WTC11 (cell line): ENCODE data around the gene GABBR2. TPM values are rescaled to one million over a fixed set of nuclear protein-coding genes. Genes with fewer than 3 reads are reported as not detected.

Source experiments
- ATAC-seq: fragments of 200-7000 bp; cut with Tn5 transposase; 2 replicates; pipeline ENCODE4 v1.10.0; 2021; ENCODE audit warnings: mild to moderate bottlenecking, moderate library complexity
- CTCF ChIA-PET: fragments of 300-600 bp; sonication (Branson Sonifier 250); formaldehyde crosslinking; loops from one replicate; lab custom pipeline; 2021; ENCODE audit warnings: antibody characterized with exemption; lab: Charles Lee
- POLR2A ChIA-PET: fragments of 350-600 bp; sonication (Branson Sonifier 250); formaldehyde crosslinking; loops from one replicate; lab custom pipeline; 2021; ENCODE audit warnings: antibody characterized with exemption; lab: Charles Lee
- DNase-seq: peaks from one replicate; pipeline ENCODE4 v3.0.0; 2021; ENCODE audit warnings: low spot score
- H3K27ac Mint-ChIP-seq: 2 replicates; pipeline ENCODE4 v1.8.0; 2021; ENCODE audit warnings: mixed read lengths
- H3K27me3 Mint-ChIP-seq: 2 replicates; pipeline ENCODE4 v1.8.0; 2021; ENCODE audit warnings: low read depth, mild to moderate bottlenecking, moderate library complexity, mixed read lengths
- H3K36me3 Mint-ChIP-seq: 2 replicates; pipeline ENCODE4 v1.8.0; 2021; ENCODE audit warnings: mixed read lengths
- H3K4me1 Mint-ChIP-seq: 2 replicates; pipeline ENCODE4 v1.8.0; 2022; ENCODE audit warnings: mixed read lengths
- H3K4me3 Mint-ChIP-seq: 2 replicates; pipeline ENCODE4 v1.8.0; 2021; ENCODE audit warnings: mild to moderate bottlenecking, moderate library complexity, mixed read lengths
- H3K9me3 Mint-ChIP-seq: 2 replicates; pipeline ENCODE4 v1.8.0; 2021; ENCODE audit warnings: mixed read lengths
- ATF2 ChIP-seq: sonication (generic); formaldehyde crosslinking; IDR thresholded peaks from 2 replicates; pipeline ENCODE4 v1.8.1; 2022; ENCODE audit warnings: low read depth, missing genetic modification reagents, borderline replicate concordance
- ATF6 ChIP-seq: sonication (generic); formaldehyde crosslinking; IDR thresholded peaks from 2 replicates; pipeline ENCODE4 v1.8.1; 2023; ENCODE audit warnings: mild to moderate bottlenecking, missing genetic modification reagents
- CDX4 ChIP-seq: fragments of 250-450 bp; sonication (Bioruptor Pico); IDR thresholded peaks from 2 replicates; pipeline ENCODE4 v1.9.0; 2021; ENCODE audit warnings: moderate library complexity, mild to moderate bottlenecking, inconsistent platforms, borderline replicate concordance
- EMX1 ChIP-seq: fragments of 250-450 bp; sonication (Bioruptor Pico); IDR thresholded peaks from 2 replicates; pipeline ENCODE4 v1.8.0; 2021; ENCODE audit warnings: mild to moderate bottlenecking
- JAZF1 ChIP-seq: fragments of 250-450 bp; sonication (Bioruptor Pico); IDR thresholded peaks from 2 replicates; pipeline ENCODE4 v1.9.0; 2021; ENCODE audit warnings: moderate library complexity, mild to moderate bottlenecking, inconsistent platforms
- PRRX2 ChIP-seq: fragments of 250-450 bp; sonication (Bioruptor Pico); IDR thresholded peaks from 2 replicates; pipeline ENCODE4 v1.8.0; 2021; ENCODE audit warnings: mild to moderate bottlenecking
- RELA ChIP-seq: sonication (generic); formaldehyde crosslinking; IDR thresholded peaks from 2 replicates; pipeline ENCODE4 v1.8.1; 2022; ENCODE audit warnings: missing genetic modification reagents, mild to moderate bottlenecking, borderline replicate concordance
- SP1 ChIP-seq: sonication (generic); formaldehyde crosslinking; conservative IDR thresholded peaks from 2 replicates; pipeline ENCODE4 v1.8.1; 2022; ENCODE audit warnings: missing genetic modification reagents
- STAT6 ChIP-seq: sonication (generic); formaldehyde crosslinking; conservative IDR thresholded peaks from 2 replicates; pipeline ENCODE4 v1.8.1; 2023; ENCODE audit warnings: mild to moderate bottlenecking, low read depth, missing genetic modification reagents, moderate library complexity
- USF1 ChIP-seq: sonication (generic); formaldehyde crosslinking; IDR thresholded peaks from 2 replicates; pipeline ENCODE4 v1.8.0; 2022; ENCODE audit warnings: mild to moderate bottlenecking, missing genetic modification reagents
- ZBTB43 ChIP-seq: sonication (generic); formaldehyde crosslinking; IDR thresholded peaks from 2 replicates; pipeline ENCODE4 v1.8.1; 2023; ENCODE audit warnings: mild to moderate bottlenecking, missing genetic modification reagents
- ZNF121 ChIP-seq: sonication (generic); formaldehyde crosslinking; IDR thresholded peaks from 2 replicates; pipeline ENCODE4 v1.8.0; 2023; ENCODE audit warnings: missing genetic modification reagents
- ZNF263 ChIP-seq: sonication (generic); formaldehyde crosslinking; IDR thresholded peaks from 2 replicates; pipeline ENCODE4 v1.8.1; 2022; ENCODE audit warnings: low read depth, mild to moderate bottlenecking, moderate library complexity, missing genetic modification reagents
- ZNF281 ChIP-seq: sonication (generic); formaldehyde crosslinking; IDR thresholded peaks from 2 replicates; pipeline ENCODE4 v1.8.0; 2023; ENCODE audit warnings: mild to moderate bottlenecking, missing genetic modification reagents
- ZNF532 ChIP-seq: fragments of 250-450 bp; sonication (Bioruptor Pico); IDR thresholded peaks from 2 replicates; pipeline ENCODE4 v1.9.0; 2021; ENCODE audit warnings: mild to moderate bottlenecking, borderline replicate concordance
- ZSCAN18 ChIP-seq: fragments of 250-450 bp; sonication (Bioruptor Pico); IDR thresholded peaks from 2 replicates; pipeline ENCODE4 v2.1.2; 2022; ENCODE audit warnings: mild to moderate bottlenecking, moderate library complexity
- total RNA-seq: library from RNA; stranded (reverse); gene quantifications from 3 replicates; pipeline ENCODE4 v1.2.3, GENCODE V29; 2021

GABBR2 gene
- total RNA-seq, 1 experiment from 2014 or later: 0.92 TPM

GRCh38 chr9:98532147-98532546, 176.6 kb downstream of the GABBR2 start (continued):
- TF ChIP-seq CDX4 (CRISPR knock-in tag) (no peak), ZBTB43 (no peak), SP1 (CRISPR knock-in tag) (no peak), EMX1 (CRISPR knock-in tag) (no peak), RELA (CRISPR knock-in tag) (no peak), PRRX2 (CRISPR knock-in tag) (no peak), ZNF263 (CRISPR knock-in tag) (no peak), STAT6 (CRISPR knock-in tag) (no peak), ZNF121 (CRISPR knock-in tag) (no peak), ZNF281 (CRISPR knock-in tag) (no peak)

- CTCF ChIA-PET: no interaction called here
- ATAC-seq (no peak), DNase-seq (no peak)
- Mint-ChIP-seq H3K27ac (no peak overlapping the region), H3K27me3 (no peaks in the 10 kb centered on the region; the same call in none of the 2 replicates), H3K36me3 (no peaks in the 10 kb centered on the region), H3K9me3 (no peaks in the 10 kb centered on the region), H3K4me1 (no peaks in the 10 kb centered on the region), H3K4me3 (no peak overlapping the region)
- POLR2A ChIA-PET: no interaction called here
- TF ChIP-seq ZSCAN18: no peak
- no peak for TF ChIP-seq USF1
- no peak for TF ChIP-seq ATF6 (CRISPR knock-in tag)
- TF ChIP-seq ZNF532: no peak
- no peak for TF ChIP-seq JAZF1 (CRISPR knock-in tag)
- TF ChIP-seq ATF2 (CRISPR knock-in tag): no peak
Measured at GRCh38 chr9:98530806-98531386, 177.8 kb downstream of the GABBR2 start.
